GM19025 (cell line): Measurements from ENCODE around the gene DNAAF9.

Experiments
- ATAC-seq: cut with Tn5 transposase; IDR thresholded peaks from one replicate; pipeline ENCODE4 v1.9.1; 2021; ENCODE audit warnings: mild to moderate bottlenecking, low read depth, moderate library complexity; ENCODE audit not compliant: unreplicated experiment

Gene DNAAF9

DNA sequence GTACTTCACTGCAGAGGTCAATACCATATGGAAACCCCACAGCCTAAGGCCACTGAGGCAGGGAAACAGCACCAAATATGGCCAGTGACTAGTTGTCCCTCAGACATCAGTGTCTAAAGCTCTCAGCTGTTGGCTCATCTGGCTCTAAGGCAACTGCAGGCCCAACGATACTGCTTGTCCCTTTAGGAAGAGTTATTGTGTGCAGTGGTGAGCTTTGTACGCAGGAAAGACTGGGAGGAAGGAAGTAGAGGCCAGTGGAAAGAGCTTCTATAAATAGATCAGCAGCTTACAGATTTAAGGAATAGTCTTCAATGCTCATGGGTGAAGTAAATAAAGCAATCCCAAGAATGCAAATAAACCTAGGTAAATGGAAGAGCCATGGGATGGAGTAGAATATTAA lies 29.3 kb downstream of the DNAAF9 start:
- ATAC-seq, result no peak

DNA sequence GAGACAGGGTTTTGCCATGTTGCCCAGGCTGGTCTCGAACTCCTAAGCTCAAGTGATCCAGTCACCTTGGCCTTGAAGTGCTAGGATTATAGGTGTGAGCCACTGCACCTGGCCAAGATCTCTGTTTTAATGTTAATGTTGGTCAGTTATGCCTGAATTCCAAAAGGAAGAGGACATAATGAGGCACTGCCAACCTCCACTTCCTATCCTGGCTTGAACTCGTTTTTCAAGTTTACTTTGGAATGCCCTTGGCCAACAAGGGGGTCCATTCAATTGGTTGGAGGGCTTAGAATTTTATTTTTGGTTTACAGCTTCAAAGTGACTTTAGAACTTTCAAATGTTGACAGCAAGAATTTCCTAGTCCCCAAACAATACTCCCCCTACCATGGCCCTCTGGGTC lies 29.8 kb downstream of the DNAAF9 start:
- no peak for ATAC-seq

DNA sequence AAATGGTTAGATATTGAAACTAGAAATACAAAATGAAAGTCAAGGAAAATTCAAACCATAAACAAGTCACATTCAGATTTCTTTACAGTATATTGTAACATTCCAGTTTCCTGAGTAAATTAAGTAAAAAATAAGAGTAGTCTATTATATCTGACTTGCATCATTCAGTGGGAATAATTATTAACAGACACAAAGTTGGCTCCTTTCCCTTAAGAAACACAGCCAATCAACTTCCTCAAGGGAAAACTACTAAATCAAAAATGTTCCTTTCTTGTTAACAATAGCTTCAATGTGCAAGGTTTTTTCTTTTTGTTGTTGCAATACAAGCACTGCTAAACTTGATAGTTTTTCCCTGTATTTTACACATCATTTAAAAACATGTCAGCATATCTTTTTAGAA lies 33.2 kb downstream of the DNAAF9 start:
- ATAC-seq, result no peak

DNA sequence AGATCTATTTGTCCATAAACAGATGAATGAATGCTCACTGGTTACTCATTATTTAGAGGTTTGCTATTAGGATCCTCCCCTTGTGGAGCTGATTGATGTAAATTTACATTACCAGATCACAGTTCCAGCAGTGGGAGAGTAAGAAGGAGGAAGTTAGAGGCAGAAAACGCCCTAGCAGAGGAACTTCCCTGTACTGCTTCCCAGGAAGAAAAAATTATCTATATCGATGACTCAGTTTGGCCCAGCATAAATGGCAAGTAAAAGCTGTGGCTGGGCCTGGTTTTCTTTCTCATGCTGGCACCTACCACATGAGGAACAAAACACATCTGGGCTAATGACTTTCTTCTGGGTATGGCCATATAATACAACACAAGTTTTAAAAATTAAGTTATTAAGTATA lies 35.7 kb downstream of the DNAAF9 start:
- ATAC-seq, result no peak

DNA sequence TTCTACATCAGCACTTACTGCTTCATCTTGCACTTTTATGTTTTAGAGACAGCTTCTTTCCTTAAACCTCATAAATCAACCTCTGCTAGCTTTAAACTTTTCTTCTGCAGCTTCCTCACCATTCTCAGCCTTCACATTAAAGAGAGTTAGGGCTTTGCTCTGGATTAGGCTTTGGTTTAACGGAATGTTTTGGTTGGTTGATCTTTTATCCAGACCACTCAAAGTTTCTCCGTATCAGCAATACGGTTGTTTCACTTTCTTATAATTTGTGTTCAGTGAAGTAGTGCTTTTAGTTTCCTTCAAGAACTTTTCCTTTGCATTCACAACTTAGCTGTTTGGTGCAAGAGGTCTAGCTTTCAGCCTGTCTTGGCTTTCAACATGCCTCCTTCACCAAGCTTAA lies 40.4 kb downstream of the DNAAF9 start:
- no peak for ATAC-seq

DNA sequence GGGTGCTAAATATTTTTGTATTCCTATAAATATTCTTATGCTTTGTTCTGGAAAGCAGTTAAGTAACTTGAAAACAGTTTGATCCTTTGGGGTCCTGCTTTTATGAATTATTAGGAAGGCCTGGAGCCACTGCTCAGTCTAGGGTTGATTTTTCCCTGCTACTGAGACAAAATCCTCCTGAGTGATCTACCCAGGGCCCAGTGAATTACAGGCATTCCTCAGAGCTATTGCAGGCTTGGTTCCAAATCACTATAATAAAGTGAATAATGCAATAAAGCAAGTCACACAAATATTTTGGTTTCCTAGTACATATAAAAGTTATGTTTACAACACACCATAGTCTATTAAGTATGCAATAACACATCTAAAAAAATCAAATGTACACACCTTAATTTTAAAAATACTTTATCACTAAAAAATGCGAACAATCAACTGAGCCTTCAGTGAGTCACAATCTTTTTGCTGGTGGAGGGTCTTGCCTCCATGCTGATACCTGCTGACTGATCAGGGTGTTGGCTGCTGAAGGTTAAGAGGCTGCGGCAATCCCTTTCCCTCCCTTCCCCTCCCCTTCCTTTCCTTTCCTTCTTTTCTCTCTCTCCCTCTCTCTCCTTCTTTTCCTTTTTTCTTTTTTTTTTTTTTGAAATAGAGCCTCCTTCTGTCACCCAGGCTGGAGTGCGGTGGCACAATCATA lies 43.0 kb downstream of the DNAAF9 start:
- no peak for ATAC-seq

DNA sequence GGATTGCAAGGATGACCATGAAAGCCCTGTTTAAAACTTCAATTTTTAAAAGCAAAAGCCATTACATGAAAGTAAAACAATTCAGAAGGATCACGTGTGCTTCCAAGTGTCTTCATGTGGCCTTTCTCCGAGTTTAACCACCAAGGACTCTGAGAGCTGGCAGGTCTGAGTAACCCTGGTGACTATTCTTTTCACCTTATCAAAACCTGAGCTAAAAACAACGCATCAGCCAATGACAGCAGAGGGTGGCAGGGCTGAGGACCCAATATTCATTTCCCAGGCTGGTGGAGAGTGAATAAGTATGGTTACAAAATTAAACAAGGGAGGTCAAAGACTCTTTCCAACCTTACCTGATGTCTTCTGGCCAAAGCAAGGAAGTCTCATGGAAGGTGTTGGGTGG lies 46.7 kb downstream of the DNAAF9 start:
- ATAC-seq, result no peak

DNA sequence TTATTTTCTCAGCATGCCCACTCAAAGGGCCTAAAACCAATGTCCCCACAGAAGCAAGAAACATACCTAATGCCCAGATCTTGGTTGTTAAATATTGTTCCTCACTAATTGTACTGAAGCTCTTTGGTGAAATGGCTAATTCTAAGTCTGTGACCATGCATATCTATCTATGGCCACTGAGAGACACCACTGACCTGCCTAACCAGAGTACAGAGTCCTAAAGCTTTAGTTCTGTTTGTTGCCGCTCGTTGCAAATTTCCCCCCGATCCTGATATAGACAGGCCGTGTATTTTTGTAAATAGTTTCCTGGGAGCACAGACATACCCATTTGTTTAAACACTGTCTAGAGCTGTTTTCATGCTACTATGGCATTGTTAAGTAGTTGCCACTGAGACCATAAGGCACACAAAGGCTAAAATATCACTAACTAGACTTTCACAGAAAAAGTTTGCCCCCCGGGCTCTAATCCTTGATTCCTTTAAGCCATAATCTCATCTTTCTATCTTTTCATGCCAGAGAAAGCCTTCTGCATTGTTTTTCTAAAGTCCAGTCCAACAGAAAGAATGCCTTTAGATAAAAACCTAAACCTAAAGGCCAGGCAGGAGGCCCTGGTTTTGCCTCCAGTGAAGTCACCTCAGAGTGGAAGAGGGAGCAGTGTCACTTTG lies 48.7 kb downstream of the DNAAF9 start:
- no peak for ATAC-seq
